K562 (cell line): ENCODE data around the gene LAMB4. TPM values are rescaled to one million over a fixed set of nuclear protein-coding genes. Genes with fewer than 3 reads are reported as not detected.

Experiments
- ATAC-seq: fragments of 200-7000 bp; cut with Tn5 transposase; 3 replicates; pipeline ENCODE4 v1.9.1; 2020; ENCODE audit warnings: moderate library complexity
- BruUV-seq: library from RNA; stranded (reverse); fragments of 400-500 nt; replicated peaks from 2 replicates; lab custom pipeline; 2021; lab: Mats Ljungman, UMichigan
- CTCF ChIA-PET: fragments of 300-600 bp; formaldehyde crosslinking; extraction: SDS; loops from one replicate; lab custom pipeline; 2021; ENCODE audit warnings: low intra/inter-chr PET ratio; lab: Yijun Ruan, JAX
- POLR2A ChIA-PET: fragments of 300-600, 350-650 bp; sonication (Branson Sonifier 250); formaldehyde crosslinking; extraction: SDS; loops from one replicate; lab custom pipeline; 2021; ENCODE audit warnings: antibody characterized with exemption, inconsistent platforms; lab: Yijun Ruan, JAX
- DNase-seq, 4 experiments: peaks; one replicate each; pipeline versions ENCODE4 v3.0.0 to v3.0.0-alpha.2; 2011 to 2018; ENCODE audit warnings: low spot score in 3 of 4, mixed read lengths in 3 of 4; ENCODE audit errors: extremely low read depth in 1 of 4
- FAIRE-seq: peaks from 2 replicates; lab custom pipeline; 2011; peaks lifted over from hg19 to GRCh38; lab: Jason Lieb, UNC
- H2AFZ ChIP-seq: 2 replicates; pipeline ENCODE4 v1.6.0; 2011; ENCODE audit warnings: low read depth, low read length, control low read depth, inconsistent platforms
- H3K27ac ChIP-seq: fragments of 200-600 bp; 3 replicates; pipeline ENCODE4 v1.8.0; 2011; ENCODE audit warnings: low read depth, mild to moderate bottlenecking, control low read depth, inconsistent platforms, low read length, moderate library complexity, mixed read lengths; ENCODE audit errors: extremely low read depth
- H3K27me3 ChIP-seq, 2 experiments: fragments of 300-600 bp in 1 of 2; 2 replicates in 1 of 2; 3 replicates in 1 of 2; pipeline versions ENCODE4 v1.6.0 to v1.8.0; 2011; ENCODE audit warnings: inconsistent platforms in 2 of 2, low read length in 2 of 2, mild to moderate bottlenecking in 1 of 2, mixed read lengths in 1 of 2, moderate library complexity in 1 of 2; ENCODE audit not compliant: control insufficient read depth in 2 of 2, insufficient read depth in 2 of 2
- H3K36me3 ChIP-seq: fragments of 300-600 bp; 3 replicates; pipeline ENCODE4 v1.8.0; 2011; ENCODE audit warnings: mild to moderate bottlenecking, low read length, inconsistent platforms; ENCODE audit not compliant: control insufficient read depth, insufficient read depth
- H3K4me1 ChIP-seq, 2 experiments: fragments of 200-600 bp in 1 of 2; replicated peaks in 1 of 2; 2 replicates in 1 of 2; 3 replicates in 1 of 2; pipeline versions ENCODE4 v1.5.1 to v1.8.0; 2011; ENCODE audit warnings: inconsistent platforms in 2 of 2, low read length in 2 of 2, mild to moderate bottlenecking in 1 of 2, mixed read lengths in 1 of 2, moderate library complexity in 1 of 2; ENCODE audit not compliant: control insufficient read depth in 2 of 2, insufficient read depth in 2 of 2
- H3K4me2 ChIP-seq: 2 replicates; pipeline ENCODE4 v1.6.1; 2011; ENCODE audit warnings: low read length, control low read depth, inconsistent platforms, mixed read lengths; ENCODE audit not compliant: insufficient read depth
- H3K4me3 ChIP-seq: fragments of 200-600 bp; sonication (generic), shearing (Covaris generic); 2 replicates; pipeline ENCODE4 v1.5.1; 2016; ENCODE audit warnings: control low read depth, inconsistent platforms
- H3K79me2 ChIP-seq: fragments of 200-600 bp; 3 replicates; pipeline ENCODE4 v1.8.0; 2011; ENCODE audit warnings: low read length, inconsistent platforms; ENCODE audit not compliant: control insufficient read depth, insufficient read depth
- H3K9ac ChIP-seq, 2 experiments: 2 replicates each; pipeline versions ENCODE4 v1.6.0 to v1.6.1; 2011; ENCODE audit warnings: low read depth in 2 of 2, low read length in 2 of 2, control low read depth in 1 of 2, inconsistent platforms in 1 of 2, mild to moderate bottlenecking in 1 of 2, mixed read lengths in 1 of 2; ENCODE audit not compliant: insufficient read depth in 1 of 2
- H3K9me1 ChIP-seq: one replicate; pipeline ENCODE4 v1.6.0; 2011; ENCODE audit warnings: inconsistent platforms, mild to moderate bottlenecking, low read length, moderate library complexity; ENCODE audit not compliant: control insufficient read depth, insufficient read depth
- H3K9me3 ChIP-seq: replicated peaks from 2 replicates; pipeline ENCODE4 v1.5.1; 2011; ENCODE audit warnings: low read depth, low read length, inconsistent platforms; ENCODE audit not compliant: control insufficient read depth, insufficient read depth
- H4K20me1 ChIP-seq: replicated peaks from 2 replicates; pipeline ENCODE4 v1.6.1; 2011; ENCODE audit warnings: low read length, inconsistent platforms, mixed read lengths; ENCODE audit not compliant: control insufficient read depth, insufficient read depth
- MTF1 ChIP-seq: fragments of 250-450 bp; sonication (Bioruptor Pico); IDR thresholded peaks from 2 replicates; pipeline ENCODE4 v1.9.0; 2021; ENCODE audit warnings: moderate library complexity, mild to moderate bottlenecking, inconsistent platforms, borderline replicate concordance
- MXD1 ChIP-seq: fragments of 250-450 bp; sonication (Bioruptor Pico); IDR thresholded peaks from 2 replicates; pipeline ENCODE4 v1.8.0; 2021; ENCODE audit warnings: borderline replicate concordance, mild to moderate bottlenecking, moderate library complexity; ENCODE audit not compliant: poor library complexity, severe bottlenecking
- NCOA4 ChIP-seq: fragments of 450-650 bp; IDR thresholded peaks from 2 replicates; pipeline ENCODE4 v1.6.1; 2018; ENCODE audit warnings: mild to moderate bottlenecking; ENCODE audit not compliant: partially characterized antibody
- WGBS: fragments of 100-300 bp; shearing (Covaris generic); methylation state at CpG from one replicate; pipeline ENCODE4 v1.1.6; 2016; ENCODE audit warnings: low coverage, mixed read lengths; ENCODE audit not compliant: insufficient coverage; ENCODE audit errors: missing lambda C conversion rate; 5-methylcytosine and 5-hydroxymethylcytosine counted together
- in situ Hi-C: fragments of 300-500 bp; cut with MboI; formaldehyde crosslinking; loops from 4 replicates; pipeline ENCODE4 v1.15.0; 2018; ENCODE audit warnings: inconsistent platforms, mixed read lengths
- intact Hi-C: fragments of 100-400 bp; cut with micrococcal nuclease; formaldehyde crosslinking; loops from 2 replicates; pipeline ENCODE4 v1.14.2; 2022
- polyA plus RNA-seq, 8 experiments: library from polyadenylated mRNA; depleted of rRNA in 4 of 8; stranded (reverse) in 5 of 8; unstranded in 3 of 8; fragments of >200 nt; fragmentation: Nextera tagmentation in 2 of 8; fragmentation: Illumina TruSeq in 1 of 8; extraction: Ambion mirVana in 2 of 8; extraction: Trizol in 1 of 8; gene quantifications; 2 replicates each; pipeline versions ENCODE4 v1.2.1 to v1.2.3, GENCODE V29; 2011 to 2014; ENCODE audit warnings: inconsistent platforms in 1 of 8, missing spikeins in 1 of 8
- total RNA-seq, 7 experiments: library from RNA; depleted of rRNA in 6 of 7; stranded (reverse); fragments of >200 nt in 6 of 7; fragmentation: Illumina TruSeq in 2 of 7; extraction: Trizol in 2 of 7; gene quantifications; 2 replicates each; pipeline versions ENCODE4 v1.2.1 to v1.2.3, GENCODE V29; 2011 to 2021; ENCODE audit warnings: low replicate concordance in 1 of 7

LAMB4 gene
- total and polyA plus RNA-seq, 9 of the 15 experiments (the other 6 are each of a cell fraction or from before 2014, with no cell fraction given): 0.06 to 0.13 (median 0.07) TPM; not detected in 6

GRCh38 chr7:108014215-108014614, 115.9 kb downstream of the LAMB4 start:
- CTCF ChIA-PET: no interaction called here

More at GRCh38 chr7:108014215-108014614, 115.9 kb downstream of the LAMB4 start:
- FAIRE-seq: no peak
- in situ Hi-C loops (no loop called here), intact Hi-C loops (loop anchor here (5.0 kb wide), 1 partner anchor 122 kb away; the partner anchor contains the start of gene DLD)
- Histone ChIP-seq H3K79me2 (no peaks in the 10 kb centered on the region), H3K27ac (no peak overlapping the region), H2AFZ (no peak overlapping the region), H4K20me1 (no peaks in the 10 kb centered on the region), H3K9ac (no peak overlapping the region), H3K4me1 (peaks cover 5 to 20% of the 10 kb centered on the region in 2 experiments), H3K9me3 (no peaks in the 10 kb centered on the region), H3K9me1 (no peaks in the 10 kb centered on the region), H3K4me2 (no peak overlapping the region), H3K4me3 (no peak overlapping the region), H3K27me3 (no peaks in the 10 kb centered on the region; a peak in 1 of 5 replicates), H3K36me3 (no peaks in the 10 kb centered on the region)
- no peak for DNase-seq
- no TSS peak for BruUV-seq
- POLR2A ChIA-PET: interaction anchor here (0.7 to 1.3 kb wide), 5 partner anchors 21 to 434 kb away, joined by 3 to 4 read pairs (median 3); partner anchors contain the start of gene BCAP29
- WGBS: 22% methylated on average over 2 of the region's 2 CpGs
- TF ChIP-seq MTF1 (CRISPR knock-in tag) (no peak), NCOA4 (no peak), MXD1 (CRISPR knock-in tag) (no peak)
- no peak for ATAC-seq
